CD4-positive, alpha-beta T cell treated with Interleukin-21 for 1 hour (primary cell): ENCODE data around the gene MYBPC1.
"Not testable (repeated sequence)": the region's sequence is repeated elsewhere in the genome, so short reads cannot be mapped to it uniquely, and the experiment has no call there.

ENCODE experiments used
- DNase-seq: peaks from one replicate; pipeline ENCODE4 v3.0.0-alpha.2; 2020

Gene MYBPC1

GRCh38 chr12:101594700-101595099, at the start of gene MYBPC1:
TSS of gene MYBPC1 (plus strand) at chr12:101594971. CDS start at chr12:101595071, 100 bp downstream.
- no peak for DNase-seq

- no peak for DNase-seq
Observed at GRCh38 chr12:101551362-101552114, 43.2 kb upstream of the MYBPC1 start.

- no peak for DNase-seq
Observed at GRCh38 chr12:101552277-101552676, 42.5 kb upstream of the MYBPC1 start.

GRCh38 chr12:101557094-101557493, 37.7 kb upstream of the MYBPC1 start:
- DNase-seq = no peak

GRCh38 chr12:101558726-101559125, 36.0 kb upstream of the MYBPC1 start:
- DNase-seq = not testable (repeated sequence)

- no peak for DNase-seq
Observed at GRCh38 chr12:101563212-101563611, 31.6 kb upstream of the MYBPC1 start.

GRCh38 chr12:101564912-101565311, 29.9 kb upstream of the MYBPC1 start:
- no peak for DNase-seq

GRCh38 chr12:101566318-101566717, 28.5 kb upstream of the MYBPC1 start:
- DNase-seq = no peak

- DNase-seq = no peak
Observed at GRCh38 chr12:101567918-101568317, 26.9 kb upstream of the MYBPC1 start.

- no peak for DNase-seq
Observed at GRCh38 chr12:101570047-101570446, 24.7 kb upstream of the MYBPC1 start.

GRCh38 chr12:101571105-101571504, 23.7 kb upstream of the MYBPC1 start:
- DNase-seq = no peak

GRCh38 chr12:101573743-101574142, 21.0 kb upstream of the MYBPC1 start:
- no peak for DNase-seq

GRCh38 chr12:101578417-101578816, 16.4 kb upstream of the MYBPC1 start:
- DNase-seq = no peak

GRCh38 chr12:101581190-101581589, 13.6 kb upstream of the MYBPC1 start:
- no peak for DNase-seq

GRCh38 chr12:101582937-101583336, 11.8 kb upstream of the MYBPC1 start:
- no peak for DNase-seq

- no peak for DNase-seq
Observed at GRCh38 chr12:101590383-101590782, 4.4 kb upstream of the MYBPC1 start.

GRCh38 chr12:101591781-101592180, 3.0 kb upstream of the MYBPC1 start:
- no peak for DNase-seq

- no peak for DNase-seq
Observed at GRCh38 chr12:101592448-101592847, 2.3 kb upstream of the MYBPC1 start.

GRCh38 chr12:101592921-101593320, 1.9 kb upstream of the MYBPC1 start:
- DNase-seq = no peak

GRCh38 chr12:101596172-101596571, 1.4 kb downstream of the MYBPC1 start:
- DNase-seq = no peak

GRCh38 chr12:101597164-101597563, 2.4 kb downstream of the MYBPC1 start:
- no peak for DNase-seq

GRCh38 chr12:101598483-101598882, 3.7 kb downstream of the MYBPC1 start:
- DNase-seq = no peak

- DNase-seq = no peak
Observed at GRCh38 chr12:101599311-101599710, 4.5 kb downstream of the MYBPC1 start.

GRCh38 chr12:101599771-101600484, 5.2 kb downstream of the MYBPC1 start:
- DNase-seq = no peak
